ENCODE data around the gene OAS3.
"Not testable (repeated sequence)": the region's sequence is repeated elsewhere in the genome, so short reads cannot be mapped to it uniquely, and the experiment has no call there.

OAS3 gene, protein sequence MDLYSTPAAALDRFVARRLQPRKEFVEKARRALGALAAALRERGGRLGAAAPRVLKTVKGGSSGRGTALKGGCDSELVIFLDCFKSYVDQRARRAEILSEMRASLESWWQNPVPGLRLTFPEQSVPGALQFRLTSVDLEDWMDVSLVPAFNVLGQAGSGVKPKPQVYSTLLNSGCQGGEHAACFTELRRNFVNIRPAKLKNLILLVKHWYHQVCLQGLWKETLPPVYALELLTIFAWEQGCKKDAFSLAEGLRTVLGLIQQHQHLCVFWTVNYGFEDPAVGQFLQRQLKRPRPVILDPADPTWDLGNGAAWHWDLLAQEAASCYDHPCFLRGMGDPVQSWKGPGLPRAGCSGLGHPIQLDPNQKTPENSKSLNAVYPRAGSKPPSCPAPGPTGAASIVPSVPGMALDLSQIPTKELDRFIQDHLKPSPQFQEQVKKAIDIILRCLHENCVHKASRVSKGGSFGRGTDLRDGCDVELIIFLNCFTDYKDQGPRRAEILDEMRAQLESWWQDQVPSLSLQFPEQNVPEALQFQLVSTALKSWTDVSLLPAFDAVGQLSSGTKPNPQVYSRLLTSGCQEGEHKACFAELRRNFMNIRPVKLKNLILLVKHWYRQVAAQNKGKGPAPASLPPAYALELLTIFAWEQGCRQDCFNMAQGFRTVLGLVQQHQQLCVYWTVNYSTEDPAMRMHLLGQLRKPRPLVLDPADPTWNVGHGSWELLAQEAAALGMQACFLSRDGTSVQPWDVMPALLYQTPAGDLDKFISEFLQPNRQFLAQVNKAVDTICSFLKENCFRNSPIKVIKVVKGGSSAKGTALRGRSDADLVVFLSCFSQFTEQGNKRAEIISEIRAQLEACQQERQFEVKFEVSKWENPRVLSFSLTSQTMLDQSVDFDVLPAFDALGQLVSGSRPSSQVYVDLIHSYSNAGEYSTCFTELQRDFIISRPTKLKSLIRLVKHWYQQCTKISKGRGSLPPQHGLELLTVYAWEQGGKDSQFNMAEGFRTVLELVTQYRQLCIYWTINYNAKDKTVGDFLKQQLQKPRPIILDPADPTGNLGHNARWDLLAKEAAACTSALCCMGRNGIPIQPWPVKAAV

DNA sequence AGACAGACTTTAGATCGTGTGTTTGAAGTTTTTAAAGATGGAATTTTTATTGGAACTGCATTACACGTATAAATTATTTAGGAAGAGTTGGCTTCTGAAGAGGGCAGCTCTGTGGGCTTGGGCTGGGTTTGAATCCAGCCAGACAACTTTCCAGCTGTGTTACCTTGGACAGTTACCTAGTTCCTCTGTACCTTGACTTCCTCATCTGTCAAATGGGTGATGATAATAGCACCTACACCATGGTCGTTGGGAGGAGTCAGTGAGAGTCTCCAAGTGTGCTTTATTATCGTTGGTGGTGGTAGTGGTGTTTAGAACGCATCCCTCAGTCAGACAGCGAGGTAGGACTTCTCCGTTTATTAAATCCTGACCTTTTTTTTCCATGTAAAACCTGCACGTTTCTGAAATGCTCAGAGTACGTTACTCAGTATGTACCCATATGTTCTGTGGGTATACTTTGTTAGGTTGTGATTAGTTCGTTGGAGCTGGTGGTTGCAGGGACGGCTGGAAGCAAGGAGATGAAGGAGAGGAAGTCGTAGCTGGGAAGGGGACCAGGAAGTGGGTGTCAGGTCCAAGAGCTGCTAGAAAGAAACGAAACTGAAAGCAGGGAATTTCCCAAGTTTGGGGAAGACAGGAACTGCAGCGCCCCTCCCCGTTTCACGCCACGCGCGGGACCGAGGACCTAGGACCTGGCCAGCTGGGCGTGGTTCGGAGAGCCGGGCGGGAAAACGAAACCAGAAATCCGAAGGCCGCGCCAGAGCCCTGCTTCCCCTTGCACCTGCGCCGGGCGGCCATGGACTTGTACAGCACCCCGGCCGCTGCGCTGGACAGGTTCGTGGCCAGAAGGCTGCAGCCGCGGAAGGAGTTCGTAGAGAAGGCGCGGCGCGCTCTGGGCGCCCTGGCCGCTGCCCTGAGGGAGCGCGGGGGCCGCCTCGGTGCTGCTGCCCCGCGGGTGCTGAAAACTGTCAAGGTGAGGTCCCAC, at the start of gene OAS3:
Gene OAS3 (plus strand): TSS at position 734 of the 979 bp plus-strand sequence. CDS start 57 bp downstream, at position 791.
- DNase-seq (ENCODE audit: low read depth) = peak; percentile 36

GRCh38 chr12:112891093-112892024, 46.9 kb upstream of the OAS3 start:
- no peak for DNase-seq (ENCODE audit: low read depth)

- no peak for DNase-seq (ENCODE audit: low read depth)
Measured at GRCh38 chr12:112892856-112893255, 45.4 kb upstream of the OAS3 start.

DNA sequence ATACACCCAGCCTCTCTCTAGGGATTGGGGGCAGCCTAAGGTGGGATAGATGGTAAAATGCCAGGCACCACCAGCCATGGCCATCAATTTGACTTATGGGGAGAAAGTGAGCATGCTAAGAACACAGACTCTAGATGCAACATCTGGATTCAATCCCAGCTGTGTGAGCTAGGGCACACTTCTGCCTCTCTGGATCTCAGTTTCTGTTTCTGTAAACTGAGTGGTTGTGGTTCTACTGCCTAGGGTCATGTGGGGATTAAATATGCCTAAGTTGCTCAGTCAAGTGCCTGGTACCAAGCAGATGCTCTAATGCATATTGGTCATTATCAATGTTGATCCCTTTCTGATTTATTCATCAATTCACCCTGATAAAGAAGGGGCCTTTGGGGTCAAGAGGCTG, 44.1 kb upstream of the OAS3 start:
- DNase-seq (ENCODE audit: low read depth) = no peak

GRCh38 chr12:112898380-112898779, 39.9 kb upstream of the OAS3 start:
- DNase-seq (ENCODE audit: low read depth) = no peak

DNA sequence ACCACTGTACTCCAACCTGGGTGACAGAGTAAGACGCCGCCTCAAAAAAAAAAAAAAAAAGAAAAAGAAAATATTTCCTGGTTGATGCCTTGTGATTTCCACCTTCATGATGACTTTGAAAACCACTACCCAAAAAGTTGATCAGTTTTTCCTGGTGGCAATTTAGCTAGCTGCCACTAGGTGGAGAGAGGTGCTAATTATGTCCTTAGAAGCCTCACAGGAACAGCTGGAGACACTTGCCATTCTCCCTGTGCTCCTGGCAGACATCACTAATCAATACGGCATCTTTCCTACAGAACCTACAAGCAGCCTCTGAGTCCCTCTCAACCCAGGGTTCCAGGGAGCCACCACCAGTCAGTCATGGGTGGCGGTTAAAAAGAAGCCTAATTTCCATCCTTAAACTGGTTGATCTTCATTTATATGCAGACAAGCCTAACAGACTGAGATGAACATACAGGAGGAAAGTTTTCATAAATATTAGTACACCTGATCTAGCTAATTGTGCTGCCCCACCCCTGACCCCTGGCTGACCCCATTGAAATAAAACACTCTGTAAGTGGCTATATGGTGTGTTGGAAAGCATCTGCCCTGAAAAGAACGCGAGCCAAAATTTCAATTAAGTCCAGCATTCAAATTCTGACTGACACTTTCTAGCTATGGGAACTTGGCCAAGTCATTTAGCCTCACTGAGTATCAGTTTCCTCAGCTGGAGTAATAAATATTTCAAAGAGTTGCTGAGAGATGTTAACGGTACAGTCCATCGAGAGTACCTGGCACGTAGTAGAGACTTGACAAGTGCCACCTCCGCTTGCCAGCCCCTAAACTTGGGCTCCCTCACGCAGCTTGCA, 37.8 kb upstream of the OAS3 start:
- peak; percentile 7 for DNase-seq (ENCODE audit: low read depth)

- DNase-seq (ENCODE audit: low read depth) = no peak
Measured at GRCh38 chr12:112901271-112901670, 37.0 kb upstream of the OAS3 start.

DNA sequence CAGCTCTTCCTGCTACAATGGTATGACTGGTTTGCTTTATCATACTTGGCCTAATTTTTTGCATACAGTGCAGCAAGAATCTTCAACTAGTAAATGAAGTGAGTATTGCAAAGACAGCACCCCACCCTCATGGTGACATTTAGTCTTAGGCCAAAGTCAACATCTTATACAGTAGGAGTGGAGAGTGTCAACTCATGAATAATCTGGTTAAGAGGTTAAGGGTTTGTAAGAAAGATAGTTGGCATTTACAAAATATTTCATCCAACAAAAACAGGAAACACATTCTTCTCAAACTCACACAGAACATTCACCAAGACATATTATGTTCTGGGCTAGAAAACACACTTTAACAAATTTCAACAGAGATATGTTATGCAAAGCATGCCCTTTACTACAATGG, 33.7 kb upstream of the OAS3 start:
- DNase-seq (ENCODE audit: low read depth) = no peak

DNA sequence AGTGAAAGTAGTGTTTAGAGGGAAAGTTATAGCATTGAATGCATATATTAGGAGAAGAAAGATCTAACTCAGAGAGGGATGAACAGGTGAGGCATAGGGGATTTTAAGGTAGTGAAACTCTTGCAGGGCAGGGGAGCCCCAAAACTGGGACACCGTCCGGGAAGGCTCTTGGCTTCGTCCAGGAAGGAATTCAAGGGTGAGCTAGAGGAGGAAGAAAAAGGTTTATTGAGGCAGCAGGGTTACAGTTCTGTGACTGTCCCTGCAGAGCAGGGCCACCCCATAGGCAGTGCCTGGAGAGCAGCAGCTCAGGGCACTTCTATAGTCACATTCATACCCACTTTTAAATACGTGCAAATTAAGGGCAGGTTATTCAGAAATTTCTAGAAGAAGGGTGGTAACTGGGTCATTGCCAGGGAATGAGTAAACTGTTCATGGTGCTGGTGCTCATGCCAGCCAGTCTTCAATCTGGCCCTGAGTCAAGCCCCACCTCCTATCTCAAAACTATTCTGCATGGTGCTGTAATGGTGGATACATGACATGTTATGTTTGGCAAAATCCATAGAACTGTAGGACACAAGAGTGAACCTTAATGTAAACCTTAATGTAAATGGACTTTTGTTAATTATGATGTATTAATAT, 32.7 kb upstream of the OAS3 start:
- no peak for DNase-seq (ENCODE audit: low read depth)

GRCh38 chr12:112906712-112907414, 31.4 kb upstream of the OAS3 start, which contains the start of gene OAS1:
OAS1 (plus strand) TSS chr12:112906962; CDS start chr12:112907040, 78 bp downstream.
- DNase-seq (ENCODE audit: low read depth) = peak; percentile 5

DNA sequence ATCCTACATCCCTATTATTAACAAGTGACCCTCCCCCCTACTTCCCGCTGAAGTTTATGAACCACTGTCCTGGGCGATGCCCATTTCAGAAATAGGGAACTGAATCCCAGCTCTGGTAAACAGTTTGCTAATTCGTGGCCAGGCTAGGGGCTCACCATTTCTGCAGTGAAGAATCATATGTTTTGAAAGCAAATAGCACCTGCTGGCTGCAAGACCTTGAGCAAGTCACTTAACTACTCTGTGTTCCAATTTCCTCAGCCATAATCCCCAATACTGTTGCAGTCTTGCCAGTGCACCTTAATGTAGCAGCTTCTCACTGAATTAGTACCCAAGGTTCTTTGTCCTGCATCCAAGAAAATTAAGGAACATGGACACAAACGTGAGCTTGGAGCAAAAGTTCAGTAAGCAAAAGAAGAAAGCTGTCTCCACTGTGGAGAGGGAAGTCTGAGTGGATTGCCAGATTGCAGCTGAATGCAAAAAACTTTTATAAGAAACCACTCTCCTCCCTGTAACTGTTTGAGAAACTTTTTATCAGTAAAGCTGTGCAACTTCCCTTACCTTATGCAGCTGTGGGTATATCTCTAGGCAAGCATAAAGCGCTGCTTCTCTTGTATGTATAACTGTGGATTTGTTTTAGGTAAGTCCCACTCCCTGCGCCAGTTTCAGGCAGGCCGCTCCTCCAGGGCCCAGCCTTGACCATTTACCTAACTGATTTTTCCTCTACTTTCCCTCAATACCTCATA, 30.7 kb upstream of the OAS3 start:
- DNase-seq (ENCODE audit: low read depth) = no peak

- DNase-seq (ENCODE audit: low read depth) = no peak
Measured at GRCh38 chr12:112908548-112908947, 29.7 kb upstream of the OAS3 start.

DNA sequence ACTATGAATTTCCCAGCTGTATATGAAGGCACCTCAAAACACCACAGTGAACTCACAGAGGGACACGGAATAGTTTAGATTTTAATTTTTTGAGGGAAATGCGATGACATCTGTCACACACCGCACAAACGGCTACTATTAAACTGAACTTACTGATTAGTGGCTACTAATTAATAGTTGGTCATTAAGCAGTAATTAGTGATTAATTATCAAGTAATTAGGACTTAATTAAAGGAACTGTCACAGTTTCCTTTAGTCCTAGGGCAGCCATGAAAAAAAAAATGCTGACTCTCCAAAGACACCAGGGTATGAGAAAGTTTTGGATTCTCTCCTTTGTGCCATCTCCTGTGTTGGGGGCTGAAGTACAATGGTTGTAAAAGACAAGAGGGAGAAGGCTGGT, 28.6 kb upstream of the OAS3 start:
- DNase-seq (ENCODE audit: low read depth) = no peak

GRCh38 chr12:112913038-112913688, 25.1 kb upstream of the OAS3 start:
- DNase-seq (ENCODE audit: low read depth) = no peak

DNA sequence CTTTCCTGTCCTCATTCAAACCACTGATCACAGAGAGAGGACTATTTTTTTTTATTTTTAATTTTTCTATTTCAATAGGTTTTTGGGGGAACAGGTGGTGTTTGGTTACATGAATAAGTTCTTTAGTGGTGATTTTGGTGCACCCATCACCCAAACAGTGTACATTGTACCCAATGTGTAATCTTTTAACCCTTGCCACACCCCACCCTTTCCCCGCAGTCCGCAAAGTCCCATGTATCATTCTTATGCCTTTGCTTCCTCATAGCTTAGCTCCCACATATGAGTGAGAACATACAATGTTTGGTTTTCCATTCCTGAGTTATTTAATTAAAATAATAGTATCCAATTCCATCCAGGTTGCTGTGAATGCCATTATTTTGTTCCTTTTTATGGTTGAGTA, 24.4 kb upstream of the OAS3 start:
- DNase-seq (ENCODE audit: low read depth) = not testable (repeated sequence)

DNA sequence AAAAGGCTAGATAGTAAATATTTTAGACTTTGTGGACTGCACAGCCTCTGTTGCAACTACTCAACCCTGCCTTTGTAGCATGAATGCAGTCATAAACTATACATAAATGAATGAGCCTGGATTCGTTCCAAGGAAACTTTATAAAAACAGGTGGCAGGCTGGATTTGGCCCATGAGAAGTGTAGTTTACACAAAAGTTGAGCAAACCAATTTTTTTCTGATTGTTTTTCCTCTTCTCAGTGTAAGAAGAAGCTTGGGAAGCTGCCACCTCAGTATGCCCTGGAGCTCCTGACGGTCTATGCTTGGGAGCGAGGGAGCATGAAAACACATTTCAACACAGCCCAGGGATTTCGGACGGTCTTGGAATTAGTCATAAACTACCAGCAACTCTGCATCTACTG, 22.0 kb upstream of the OAS3 start:
- DNase-seq (ENCODE audit: low read depth) = no peak

- DNase-seq (ENCODE audit: low read depth) = no peak
Measured at GRCh38 chr12:112919121-112919520, 19.2 kb upstream of the OAS3 start.

Measured in activated gamma-delta T cell treated with anti-CD3 and anti-CD28 coated beads, Interleukin-2, amount 50 U/mL, for 16 hours (primary cell).